SK-N-DZ (cell line): ENCODE data around the gene C19orf85. TPM values are rescaled to one million over a fixed set of nuclear protein-coding genes. Genes with fewer than 3 reads are reported as not detected.
A peak's percentile ranks its signal among the peaks of the same experiment; 100 is the strongest.
"Not testable (repeated sequence)": the region's sequence is repeated elsewhere in the genome, so short reads cannot be mapped to it uniquely, and the experiment has no call there.

Experiments
- DNase-seq: peaks from one replicate; pipeline ENCODE4 v3.0.0-alpha.2; 2015; ENCODE audit warnings: low spot score
- polyA plus RNA-seq, 2 experiments: library from polyadenylated mRNA; depleted of rRNA; stranded (reverse); fragments of >200 nt; gene quantifications; 2 replicates each; pipeline ENCODE4 v1.2.3, GENCODE V29; 2014

Gene C19orf85
- 0.52 and 0.73 TPM in 2 replicates for polyA plus RNA-seq (2014; cell fraction: cytosol; rRNA removed)
- 0.96 TPM in 1 of 2 replicates, not detected in the other for polyA plus RNA-seq (2014; cell fraction: nucleus; rRNA removed)

DNA sequence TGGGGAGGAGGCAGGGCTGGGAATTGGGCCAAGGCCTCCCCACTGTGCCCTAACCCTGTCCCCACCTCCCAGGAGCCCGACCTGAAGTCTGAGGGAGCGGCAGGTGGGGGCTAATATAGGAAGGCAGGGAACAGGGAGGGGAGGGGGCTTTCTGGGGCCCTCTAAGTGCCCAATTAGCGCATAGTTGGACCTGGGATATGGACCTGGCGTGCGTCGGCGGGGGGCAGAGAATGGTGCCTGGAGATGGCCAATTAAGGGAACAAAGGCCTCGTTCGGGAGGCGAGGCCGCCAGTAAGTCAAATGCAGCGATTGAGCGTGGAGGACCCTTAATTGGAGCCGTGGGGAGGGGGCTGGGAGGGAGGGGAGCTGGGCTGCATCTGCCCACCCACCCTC lies at the start of gene C19orf85:
Gene C19orf85 (minus strand): TSS at position 90 of the 393 bp plus-strand sequence. CDS start 197 bp downstream, outside the sequence.
- no peak for DNase-seq

DNA sequence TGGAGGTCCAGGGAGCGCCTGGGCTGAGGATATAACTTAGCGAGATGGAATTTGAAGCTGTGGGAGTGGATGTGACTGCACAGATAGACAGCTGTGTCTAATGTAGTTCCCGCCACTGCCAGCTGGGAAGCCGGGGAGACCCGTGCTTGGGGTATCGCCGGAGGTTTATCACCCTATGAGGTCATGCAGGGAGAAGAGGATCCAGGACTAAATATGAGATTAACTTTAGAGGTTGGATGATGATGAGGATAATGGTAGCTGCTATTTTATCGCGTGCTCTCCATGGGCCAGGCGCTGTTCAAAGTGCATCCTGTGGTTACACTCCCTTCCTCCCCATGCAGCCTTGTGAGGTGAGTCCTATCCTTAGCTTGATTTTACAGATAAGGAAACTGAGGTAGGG lies 43.6 kb upstream of the C19orf85 start:
- DNase-seq, result no peak

DNA sequence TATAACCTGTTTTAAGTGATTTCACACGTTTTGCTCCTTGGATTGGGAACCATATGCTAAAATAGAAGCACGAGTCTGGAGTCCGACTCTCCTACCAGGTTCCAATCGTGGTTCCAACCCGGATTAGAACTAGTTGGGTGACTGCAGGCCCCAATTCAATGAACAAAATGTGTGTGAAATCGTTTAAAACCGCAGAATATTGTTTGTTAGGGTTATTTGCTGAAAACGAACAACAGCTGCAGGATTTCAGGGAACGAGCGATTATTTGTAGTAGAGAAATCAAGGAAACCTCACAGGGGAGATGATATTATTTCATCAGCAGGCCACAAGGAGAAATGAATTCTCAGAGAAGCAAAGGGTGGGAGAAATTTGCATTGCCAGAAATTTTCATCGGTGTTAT lies 40.4 kb upstream of the C19orf85 start:
- no peak for DNase-seq

DNA sequence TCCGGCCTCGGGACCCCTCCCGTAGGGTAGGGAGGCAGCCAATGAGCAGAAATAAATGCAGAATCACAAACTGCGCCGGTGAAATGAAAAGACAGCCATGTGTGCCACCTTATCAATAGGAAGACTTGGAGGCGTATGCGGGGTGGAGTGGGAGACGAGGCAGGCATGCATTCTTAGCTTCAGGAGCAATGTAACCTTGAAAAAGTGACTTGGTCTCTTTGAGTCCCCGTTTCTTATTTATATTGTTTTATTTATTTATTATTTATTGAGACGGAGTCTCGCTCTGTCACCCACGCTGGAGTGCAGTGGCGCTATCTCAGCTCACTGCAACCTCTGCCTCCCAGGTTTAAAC lies 39.7 kb upstream of the C19orf85 start:
- DNase-seq, result no peak

DNA sequence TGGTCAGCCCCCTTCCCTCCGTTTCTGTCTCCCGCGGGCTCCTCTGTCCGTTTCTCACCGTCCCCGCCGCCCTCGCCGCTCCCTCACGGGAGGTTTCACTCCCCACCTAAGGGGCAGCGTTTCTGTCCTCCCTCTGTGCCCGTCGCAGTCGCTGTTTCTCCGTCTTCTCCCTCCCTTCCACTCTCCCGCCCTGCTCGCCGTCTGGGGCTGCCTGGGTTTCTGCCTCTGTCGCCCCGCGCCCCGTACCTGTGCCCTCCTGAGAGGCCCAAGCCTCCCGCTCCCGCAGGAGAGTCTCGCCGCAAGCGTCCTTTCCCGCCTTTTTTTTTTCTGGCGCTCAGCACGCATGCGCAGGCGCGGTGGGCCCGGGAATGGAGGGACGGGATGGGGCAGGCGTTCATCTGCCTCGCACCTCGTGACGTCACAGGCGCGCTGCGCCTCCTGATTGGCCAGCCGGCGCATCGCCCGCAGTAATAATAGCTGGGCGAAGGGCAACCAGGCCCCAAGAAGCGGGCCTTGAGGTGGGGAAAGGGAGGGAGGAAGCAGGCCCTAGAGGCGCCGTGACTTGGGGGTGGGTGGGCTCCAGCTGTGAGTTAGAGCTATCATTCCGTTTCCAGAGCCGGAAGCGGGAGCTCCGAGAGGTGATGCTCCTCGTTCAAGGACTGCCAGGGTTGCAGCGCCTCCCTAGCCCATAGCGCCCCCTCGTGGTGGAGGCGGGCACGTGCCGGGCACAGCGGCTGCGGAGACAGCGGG lies 39.1 kb upstream of the C19orf85 start:
- peak; percentile 72 for DNase-seq

DNA sequence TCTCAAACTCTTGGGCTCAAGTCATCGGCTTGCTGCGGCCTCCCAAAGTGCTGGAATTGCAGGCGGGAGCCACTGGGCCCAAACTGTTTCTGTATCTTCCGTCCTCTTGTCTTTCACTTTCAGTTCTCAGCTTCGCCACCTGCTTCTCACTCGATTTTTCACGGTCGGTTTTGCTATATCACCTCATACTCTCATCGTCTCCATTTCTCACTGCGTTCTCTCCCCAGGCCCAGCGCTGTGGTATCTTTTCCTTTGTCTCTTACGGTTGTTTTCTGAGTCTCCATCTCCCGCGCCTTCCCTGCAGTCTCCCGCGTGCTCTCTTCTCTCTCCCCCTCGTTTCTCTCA lies 38.6 kb upstream of the C19orf85 start:
- no peak for DNase-seq

DNA sequence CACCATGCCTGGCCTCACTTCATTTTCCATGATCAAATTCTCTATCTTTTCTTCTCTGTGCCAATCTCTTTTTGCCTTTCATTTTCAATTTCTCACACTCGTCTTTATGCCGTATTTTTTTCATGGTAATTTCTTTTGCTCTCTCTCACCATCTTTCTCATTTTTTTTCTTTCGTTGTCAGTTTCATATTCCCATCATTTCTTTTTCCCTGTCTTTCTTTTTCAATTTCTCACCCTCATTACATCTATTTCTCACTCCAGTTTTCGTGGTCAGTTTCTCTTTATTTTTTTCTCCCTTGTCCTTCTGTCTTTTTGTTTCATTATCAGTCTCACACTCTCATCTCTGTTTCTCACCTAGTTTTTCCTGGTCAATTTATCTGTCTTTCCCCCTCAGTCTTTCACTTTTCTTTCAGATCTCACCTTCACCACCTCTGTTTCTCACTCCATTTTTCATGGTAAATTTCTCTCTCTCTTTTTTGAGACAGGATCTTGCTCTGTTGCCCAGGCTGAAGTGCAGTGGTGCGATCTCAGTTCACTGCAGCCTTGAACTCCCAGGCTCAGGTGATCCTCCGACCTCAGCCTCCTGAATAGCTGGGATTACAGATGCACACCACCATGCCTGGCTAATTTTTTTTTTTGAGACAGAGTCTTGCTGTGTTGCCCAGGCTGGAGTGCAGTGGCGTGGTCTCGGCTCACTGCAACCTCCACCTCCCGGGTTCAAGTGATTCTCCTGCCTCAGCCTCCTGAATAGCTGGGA lies 37.8 kb upstream of the C19orf85 start:
- no peak for DNase-seq

DNA sequence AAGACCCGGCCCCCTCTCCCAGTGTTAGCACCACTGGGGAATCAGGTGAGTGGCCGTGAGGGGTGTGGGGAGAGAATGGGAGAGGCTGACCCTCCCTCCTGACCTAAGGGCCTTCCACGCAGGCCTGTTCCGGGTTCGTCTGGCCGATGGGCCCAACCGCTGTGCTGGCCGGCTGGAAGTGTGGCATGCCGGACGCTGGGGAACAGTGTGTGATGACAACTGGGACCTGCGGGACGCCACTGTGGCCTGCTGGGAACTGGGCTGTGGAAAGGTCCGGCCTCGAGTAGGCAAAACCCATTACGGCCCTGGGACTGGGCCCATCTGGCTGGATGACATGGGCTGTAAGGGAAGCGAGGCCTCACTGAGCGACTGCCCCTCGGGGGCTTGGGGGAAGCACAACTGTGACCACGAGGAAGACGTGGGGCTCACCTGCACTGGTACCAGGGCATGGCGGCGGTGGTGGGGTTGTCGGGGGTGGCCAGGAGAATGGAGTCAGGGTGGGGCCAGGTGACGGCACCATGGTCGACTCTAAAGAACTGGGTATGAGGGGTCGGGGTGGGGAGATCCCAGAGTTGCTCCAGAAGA lies 35.9 kb upstream of the C19orf85 start:
- DNase-seq, result no peak

DNA sequence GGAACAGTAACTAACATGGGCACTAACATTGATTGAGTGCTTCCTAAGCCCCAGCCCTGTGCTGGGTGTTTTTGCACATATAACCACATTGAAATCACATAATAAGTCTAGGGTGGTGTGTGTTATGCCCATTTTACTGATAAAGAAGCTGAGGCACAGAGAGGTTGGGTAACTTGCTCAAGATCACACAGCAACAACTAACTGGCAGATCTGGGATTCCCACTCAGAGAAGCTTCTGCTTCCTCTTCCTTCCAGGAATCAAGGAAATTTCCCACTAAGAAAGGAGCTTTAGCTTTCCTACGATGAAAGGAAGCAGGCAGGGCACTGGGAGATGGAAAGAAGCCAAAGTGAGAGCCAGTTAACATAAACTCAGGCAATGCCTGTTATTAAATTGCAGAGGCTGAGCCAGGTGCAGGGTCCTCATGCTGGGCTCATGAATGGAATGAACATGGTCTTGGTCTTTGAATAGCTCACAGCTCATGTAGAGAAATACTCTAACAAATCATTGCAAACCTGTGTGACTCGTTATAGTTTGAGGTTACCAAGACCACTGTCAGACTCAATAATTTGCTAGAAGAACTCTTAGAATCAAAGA lies 33.8 kb upstream of the C19orf85 start:
- no peak for DNase-seq

DNA sequence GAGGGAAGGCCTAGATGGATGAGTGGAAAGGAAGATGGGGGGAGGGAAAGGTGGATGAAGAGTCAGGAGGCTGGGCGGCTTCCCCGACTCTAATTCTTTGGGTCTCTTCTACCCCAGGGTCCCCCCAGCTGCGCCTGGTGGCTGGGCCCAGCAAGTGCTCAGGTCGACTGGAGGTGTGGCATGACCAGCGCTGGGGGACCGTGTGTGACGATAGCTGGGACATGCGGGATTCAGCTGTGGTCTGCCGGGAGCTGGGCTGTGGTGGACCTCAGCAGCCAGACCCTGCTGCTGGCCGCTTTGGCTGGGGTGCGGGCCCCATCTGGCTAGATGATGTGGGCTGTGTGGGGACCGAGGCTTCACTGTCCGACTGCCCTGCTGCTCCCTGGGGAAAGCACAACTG lies 33.2 kb upstream of the C19orf85 start:
- DNase-seq, result no peak

DNA sequence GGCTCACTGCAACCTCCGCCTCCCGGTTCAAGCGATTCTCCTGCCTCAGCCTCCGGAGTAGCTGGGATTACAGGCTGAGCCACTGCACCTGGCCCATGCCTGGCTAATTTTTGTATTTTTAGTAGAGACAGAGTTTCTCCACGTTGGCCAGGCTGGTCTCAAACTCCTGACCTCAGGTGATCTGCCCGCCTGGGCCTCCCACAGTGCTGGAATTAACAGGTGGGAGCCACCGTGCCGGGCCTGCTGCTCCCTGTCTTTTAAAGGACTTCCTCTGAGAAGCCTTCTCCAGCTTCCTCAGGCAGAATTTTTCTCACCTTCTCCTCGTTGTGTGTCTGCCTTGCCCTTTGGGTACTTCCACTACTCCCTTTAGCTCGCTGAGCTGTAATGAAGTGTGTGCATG lies 32.3 kb upstream of the C19orf85 start:
- DNase-seq, result not testable (repeated sequence)

DNA sequence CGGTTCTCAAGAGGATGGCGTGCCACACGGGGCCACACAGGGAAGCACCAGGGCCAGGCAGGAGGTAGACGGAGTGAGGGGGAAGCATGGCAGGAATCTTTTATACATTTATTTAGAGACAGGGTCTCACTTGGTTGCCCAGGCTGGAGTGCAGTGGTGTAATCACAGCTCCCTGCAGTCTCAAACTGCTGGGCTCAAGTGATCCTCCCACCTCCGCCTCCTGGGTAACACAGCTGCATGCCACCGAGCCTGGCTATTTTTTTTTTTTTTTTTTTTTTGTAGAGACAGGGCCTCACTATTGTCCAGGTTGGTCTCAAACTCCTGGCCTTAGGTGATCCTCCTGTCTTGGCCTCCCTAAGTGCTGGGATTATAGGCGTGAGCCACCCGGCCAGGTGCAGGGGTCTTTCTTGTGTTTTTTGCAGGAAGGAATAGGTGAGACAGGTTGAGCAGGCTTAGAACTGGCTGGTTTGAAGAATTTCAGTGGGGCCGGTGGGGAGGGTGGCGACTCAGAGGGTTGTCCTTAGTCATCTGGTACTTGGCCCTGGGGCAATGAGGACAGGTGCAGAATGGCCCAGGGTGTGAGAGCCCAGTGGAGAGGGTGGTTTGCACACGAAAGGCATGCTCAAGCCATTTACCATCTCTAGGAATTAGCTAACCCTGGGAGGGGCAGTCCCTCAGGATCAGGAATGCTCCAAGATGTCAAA lies 31.2 kb upstream of the C19orf85 start:
- no peak for DNase-seq

DNA sequence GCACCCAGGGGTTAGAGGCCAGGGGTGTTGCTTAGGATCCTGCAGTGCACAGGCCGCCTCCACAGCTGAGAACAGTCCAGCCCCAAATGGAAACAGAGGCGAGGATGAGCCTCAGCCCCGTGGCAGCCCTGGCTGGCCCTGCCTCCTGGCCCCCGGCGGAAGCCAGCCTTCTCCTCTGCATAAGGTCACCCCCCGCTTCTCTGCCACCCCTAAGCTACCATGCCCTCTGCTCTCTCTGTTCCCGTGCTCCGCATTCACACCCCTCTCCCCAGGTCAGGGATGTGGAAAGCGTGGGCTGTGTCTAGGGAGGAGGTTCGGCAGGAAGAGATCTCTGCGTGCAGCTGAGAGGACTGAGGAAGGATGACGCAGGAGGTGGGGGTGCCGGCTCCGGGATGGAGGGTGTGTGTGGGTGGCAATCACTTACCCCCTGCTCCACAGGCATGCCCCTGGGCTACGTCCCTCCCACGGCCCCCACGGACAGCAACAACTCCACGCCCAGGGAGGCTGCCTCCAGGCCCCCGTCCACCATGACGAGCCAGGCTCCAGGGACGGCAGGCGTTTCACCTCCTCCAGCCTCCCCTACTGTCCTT lies 29.7 kb upstream of the C19orf85 start:
- DNase-seq, result no peak

DNA sequence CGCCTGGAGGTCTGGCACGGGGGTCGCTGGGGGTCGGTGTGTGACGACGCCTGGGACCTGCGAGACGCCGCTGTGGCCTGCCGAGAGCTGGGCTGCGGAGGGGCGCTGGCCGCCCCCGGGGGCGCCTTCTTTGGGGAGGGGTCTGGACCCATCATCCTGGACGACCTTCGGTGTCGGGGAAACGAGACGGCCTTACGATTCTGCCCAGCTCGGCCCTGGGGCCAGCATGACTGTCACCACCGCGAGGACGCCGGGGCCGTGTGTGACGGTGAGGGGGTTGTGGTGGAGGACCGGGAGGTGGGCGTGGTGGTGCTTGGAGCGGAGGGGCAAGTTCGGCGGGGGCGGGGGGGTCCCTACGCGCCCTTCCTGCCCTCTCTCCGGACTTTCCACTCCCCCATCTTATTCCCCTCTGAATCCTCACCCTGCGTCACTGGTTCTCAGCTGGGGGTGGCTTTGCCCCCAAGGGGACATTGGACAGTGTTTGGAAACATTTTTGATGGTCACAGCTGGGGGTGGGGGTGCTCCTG lies 29.2 kb upstream of the C19orf85 start:
- no peak for DNase-seq

DNA sequence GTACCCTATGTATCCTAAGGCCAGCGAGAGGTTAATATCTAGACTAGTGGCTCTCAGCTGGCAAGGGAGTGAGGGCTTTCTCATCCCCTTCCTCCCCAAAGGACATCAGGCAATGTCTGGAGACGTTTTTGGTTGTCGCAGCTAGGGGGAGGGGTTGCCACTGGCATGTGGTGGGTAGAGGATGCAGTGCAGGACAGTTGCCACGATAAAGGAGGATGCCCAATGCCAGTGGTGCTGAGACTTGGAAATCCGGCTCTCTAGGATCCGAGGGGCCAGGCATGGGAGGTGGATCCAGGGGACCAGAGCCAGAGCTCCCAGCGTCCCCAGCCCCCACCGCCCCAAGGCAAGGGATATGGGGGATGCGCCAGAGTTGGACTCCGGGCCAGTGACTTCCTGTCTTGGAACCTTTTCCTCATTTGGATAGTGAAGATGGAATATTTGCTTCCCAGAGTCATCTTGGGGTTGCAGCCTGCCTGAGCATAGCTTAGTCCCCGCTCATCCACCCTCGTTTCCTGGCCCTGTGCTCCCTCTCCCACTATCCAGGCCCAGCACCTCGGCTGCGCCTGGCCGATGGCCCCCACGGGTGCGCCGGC lies 28.6 kb upstream of the C19orf85 start:
- DNase-seq, result no peak

DNA sequence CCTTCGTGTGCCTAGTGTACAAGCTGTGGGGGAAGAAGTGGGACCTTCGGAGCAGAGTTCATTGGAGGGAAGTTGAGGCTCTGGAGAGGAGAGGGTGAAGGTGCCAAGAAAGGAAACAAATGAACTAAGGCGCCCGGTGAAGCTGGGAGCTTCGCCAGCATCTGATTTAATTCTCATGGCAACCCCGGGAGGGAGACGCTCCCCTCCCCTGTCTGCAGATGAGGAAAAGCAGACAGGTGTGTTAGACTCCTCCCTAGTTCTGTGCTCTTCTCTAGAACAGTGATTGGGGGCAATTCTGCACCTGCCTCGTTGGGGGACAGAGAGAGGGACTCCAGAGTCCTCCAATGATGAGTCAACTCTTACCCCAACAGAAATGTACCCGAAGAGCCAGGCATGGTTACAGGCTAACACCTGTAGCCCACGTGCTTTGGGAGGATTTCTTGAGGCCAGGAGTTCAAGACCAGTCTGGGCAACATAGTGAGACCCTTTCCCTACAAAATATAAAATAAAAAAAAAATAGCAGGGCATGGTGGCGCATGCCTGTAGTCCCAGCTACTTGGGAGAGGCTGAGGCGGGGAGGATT lies 27.9 kb upstream of the C19orf85 start:
- DNase-seq, result no peak

DNA sequence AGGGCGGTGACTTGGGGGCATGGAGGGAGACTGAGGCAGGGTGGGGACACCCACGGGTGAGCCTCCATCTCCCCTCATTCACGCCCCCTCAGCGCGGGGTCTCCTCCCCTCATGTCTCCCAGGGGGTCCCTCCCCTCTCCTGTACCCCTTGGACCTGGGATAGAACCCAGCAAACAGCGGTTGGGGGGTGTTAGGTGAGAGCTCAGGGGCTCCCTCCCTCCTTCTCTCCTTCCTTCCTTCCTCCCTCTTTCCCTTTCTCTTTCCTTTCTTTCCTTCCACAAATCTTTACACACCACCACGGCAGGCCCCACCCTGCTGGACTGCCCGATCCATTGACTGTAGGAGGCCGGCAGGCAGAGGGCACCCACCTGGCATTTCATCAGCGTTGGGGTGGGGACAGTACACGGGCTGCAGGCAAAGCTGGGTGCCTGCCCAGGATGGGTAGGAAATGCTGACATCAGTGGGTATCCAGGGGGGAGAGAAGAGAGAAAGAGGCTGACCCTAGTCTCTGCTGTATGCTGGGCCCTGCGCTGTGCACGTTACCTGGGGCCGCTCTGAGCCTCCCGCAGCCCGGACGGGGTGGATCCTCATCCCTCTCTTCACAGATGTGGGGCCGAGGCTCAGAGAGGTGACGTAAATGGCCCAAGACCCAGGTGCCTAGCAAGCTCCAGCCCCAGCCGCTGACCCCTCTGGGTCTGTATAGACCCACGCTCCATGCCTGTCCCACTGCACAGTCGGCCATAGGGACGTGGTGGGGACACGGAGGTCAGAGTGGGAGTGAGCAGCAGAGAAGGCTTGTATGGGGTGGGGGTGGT lies 27.2 kb upstream of the C19orf85 start:
- no peak for DNase-seq

DNA sequence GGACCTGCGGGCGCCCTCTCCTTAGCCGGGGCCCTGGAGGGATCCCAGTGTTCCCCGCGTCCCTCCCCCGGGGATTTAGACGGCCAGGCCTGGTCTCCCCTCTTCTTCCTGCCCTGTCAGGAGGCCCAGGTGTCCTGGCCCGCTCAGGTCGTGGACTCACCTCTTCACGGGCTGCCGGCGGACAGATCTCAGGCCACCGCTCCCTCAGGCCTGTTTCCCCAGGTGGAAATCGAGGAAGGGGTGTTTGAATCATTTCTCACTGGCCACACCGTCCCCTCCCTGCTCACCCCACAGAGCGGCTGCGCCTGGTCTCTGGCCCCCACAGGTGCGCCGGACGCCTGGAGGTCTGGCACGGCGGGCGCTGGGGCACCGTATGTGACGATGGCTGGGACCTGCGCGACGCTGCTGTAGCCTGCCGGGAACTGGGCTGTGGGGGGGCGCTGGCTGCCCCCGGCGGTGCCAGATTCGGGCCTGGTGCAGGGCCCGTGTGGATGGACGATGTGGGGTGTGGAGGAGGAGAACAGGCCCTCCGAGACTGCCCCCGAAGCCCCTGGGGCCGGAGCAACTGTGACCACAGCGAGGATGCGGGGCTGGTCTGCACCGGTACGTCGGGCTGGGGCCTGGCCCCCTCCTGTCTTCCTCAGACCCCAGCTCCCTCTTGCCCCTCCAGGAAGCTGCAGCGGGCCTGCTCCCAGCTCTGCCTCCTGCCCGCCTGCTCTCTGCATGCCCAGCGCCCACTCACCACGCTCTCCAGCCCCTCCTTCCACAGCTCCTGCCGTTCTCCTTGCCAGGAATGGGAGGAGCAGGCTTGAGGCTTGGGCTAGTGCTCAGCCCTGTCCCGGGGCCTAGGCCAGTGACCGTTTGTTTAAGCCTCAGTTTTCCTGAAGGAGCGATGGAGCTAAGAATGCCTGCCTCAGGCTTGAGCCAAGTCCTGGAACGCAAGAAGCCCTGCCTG lies 26.2 kb upstream of the C19orf85 start:
- DNase-seq, result no peak
